ENCODE measurements around the gene MAN2B1.
"Not testable (repeated sequence)": the region's sequence is repeated elsewhere in the genome, so short reads cannot be mapped to it uniquely, and the experiment has no call there.

The MAN2B1 gene

DNA sequence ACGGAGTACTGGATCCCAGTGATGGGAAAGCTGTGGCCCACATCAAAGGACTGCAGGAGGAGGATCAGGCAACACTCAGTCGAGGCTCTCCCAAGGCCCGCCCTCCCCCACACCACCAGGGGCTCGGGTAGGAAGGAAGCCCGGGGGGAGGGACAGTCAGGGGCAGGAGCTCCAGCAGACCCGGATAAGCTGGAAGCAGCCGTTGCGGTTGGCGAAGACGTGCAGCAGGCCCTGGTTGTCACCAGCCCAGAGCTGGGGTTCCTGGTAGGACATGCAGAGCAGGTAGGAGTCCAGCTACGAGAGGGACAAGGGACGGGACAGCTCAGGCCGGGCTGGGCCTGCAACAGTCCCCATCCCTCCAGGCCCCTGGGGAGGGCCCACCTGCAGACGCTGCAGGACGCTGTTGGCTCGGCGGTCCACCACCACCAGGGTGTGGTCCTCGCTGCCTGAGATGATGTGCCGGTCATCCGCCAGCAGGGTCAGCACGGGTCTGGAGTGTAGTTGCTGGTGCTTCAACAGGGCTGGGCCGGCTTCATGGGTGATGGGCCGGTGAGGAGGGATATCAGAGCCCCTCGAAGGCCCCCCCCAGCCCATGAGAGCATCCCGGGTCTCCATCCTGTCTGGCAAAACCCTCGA, 23.2 kb upstream of the MAN2B1 start:
- DNase-seq (ENCODE audit: low read depth in 1 of 2, low spot score in 1 of 2), result no peak

DNA sequence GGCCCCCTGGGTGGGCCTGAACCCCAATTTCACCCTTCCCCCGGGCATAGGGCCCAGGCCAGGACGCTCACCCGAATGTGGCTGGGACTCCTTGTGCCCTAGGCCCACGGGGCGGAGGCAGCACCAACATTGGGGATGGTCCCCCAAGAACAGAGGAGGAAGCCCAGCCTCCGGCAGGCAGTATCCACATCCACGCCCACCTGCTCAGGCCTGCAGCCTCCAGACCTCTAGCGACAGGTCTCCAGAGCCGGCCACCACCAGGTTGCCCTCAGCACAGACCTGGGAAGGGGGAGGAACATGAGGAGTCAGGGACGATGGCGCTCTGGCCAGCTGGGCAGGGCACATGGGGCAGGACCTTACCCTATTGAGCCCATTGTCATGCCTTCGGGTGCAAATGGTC, 22.5 kb upstream of the MAN2B1 start:
- DNase-seq (ENCODE audit: low read depth in 1 of 2, low spot score in 1 of 2), result no peak

DNA sequence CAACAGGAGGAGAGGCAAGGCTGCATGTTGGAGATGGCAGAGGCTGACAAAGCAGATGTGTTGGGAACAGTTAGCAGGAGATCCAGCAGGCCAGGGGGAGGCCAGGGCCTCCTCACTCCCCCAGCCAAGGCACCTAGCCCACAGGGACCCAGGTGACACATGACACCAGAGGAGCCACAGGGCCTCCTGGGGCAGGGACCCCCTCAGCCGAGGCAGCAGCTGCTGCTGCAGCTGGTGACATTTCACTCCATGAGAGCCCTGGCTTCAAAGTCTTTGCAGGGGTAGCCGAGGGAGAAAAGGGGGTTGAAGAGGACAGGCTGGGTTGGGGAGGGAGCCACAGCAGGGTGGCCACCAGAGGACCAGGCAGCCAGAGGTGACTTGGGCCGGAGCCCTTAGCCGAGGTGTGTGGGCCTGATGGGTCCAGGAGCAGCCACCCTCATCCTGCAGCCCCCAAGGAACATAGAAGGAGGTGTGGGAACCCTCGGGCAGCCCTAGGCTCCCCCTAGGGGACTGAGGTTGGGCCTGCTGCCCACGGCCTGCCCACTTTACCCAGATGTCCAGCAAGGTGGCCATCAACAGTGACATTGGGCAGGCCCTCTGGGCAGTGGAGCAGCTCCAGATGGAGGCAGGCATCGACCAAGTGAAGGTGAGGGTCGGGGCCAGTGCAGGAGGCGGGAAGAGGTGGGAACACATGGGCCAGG, 21.1 kb upstream of the MAN2B1 start, which contains the start of gene GNG14:
GNG14 (plus strand) TSS at position 503 of the 701 bp plus-strand sequence; CDS start at position 554, 51 bp downstream.
- DNase-seq (ENCODE audit: low read depth in 1 of 2, low spot score in 1 of 2), result no peak

DNA sequence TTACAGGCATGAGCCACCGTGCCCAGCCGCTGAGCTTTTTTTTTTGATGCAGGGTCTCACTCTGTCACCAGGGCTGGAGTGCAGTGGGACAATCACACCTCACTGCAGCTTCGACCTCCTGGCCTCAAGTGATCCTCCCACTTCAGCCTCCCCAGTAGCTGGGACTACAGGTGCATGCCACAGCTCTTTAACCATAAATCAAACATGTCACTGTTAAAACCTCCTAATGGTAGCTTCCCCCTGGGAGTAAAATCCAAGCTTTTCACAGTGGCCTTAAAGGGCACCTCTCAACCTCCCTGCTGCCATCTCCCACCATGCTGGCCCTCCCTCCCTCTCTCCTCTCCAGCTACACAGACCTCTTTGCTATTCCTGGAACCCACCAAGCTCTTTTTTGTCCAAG, 19.3 kb upstream of the MAN2B1 start:
- no peak for DNase-seq (ENCODE audit: low read depth in 1 of 2, low spot score in 1 of 2)

DNA sequence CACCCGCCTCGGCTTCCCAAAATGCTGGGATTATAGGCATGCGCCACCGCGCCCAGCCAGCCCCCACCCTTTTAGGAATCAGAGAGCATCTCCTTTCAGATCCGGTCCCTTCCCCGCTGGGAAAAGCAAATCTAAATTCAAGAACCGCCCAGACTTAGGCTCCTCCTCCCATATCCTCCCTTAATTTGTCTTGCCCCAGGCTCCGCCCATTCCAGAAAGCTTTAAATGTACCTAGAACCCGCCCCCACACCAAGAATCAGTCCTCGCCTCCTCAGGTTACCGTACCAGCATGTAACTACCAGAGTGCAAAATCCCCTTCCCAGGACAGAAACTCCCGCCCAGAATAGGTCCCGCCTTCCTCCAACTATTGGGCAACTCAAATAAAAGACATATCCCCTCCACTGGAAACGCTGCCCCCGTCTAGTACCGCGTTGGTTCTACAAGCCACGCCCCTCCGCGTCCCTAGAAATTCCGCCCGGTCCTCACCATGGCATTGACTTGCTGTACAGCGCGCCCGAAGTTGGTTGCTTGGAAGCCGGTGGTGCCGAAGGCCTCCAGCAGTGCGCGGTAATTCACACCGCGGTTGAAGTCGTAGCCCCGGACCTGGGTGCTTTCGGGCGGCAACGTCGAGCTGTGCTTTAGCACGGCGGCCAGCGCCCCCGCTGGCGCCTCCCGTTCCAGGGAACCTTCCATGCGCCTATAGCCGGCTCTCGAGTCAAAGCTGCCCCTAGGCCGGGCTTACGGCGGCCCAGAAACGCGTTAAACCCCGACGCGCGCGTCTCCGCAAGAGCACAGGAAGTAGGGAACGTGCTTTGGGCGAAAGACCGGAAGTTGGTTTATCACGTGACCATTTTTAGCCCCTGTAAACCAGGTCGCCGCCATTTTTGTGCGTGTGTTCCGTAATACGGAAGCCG, 14.8 kb upstream of the MAN2B1 start, which contains the start of gene DHPS:
DHPS (minus strand) TSS at position 807 of the 914 bp plus-strand sequence; CDS start at position 693, 114 bp downstream.
- peak; percentile 74 for DNase-seq (ENCODE audit: low read depth in 1 of 2, low spot score in 1 of 2)

DNA sequence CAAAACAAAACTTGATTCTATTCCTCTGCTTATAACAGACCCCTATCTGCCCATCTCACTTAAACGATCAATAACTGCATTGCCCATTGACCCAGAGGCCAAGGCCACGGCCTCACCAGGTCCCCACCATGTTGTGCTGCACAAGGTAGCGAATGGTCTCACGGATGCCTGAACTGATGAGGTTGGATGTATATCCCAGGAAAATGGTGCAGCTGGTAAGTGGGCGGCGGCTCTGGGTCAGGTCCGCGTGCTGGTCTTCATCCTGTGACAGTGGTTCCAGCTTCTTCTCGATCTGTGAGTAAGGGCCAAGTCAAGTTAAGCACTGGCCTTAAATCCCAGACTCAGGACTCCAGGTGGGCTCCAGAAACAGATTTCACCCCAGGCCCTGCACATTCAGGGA, 13.5 kb upstream of the MAN2B1 start:
- no peak for DNase-seq (ENCODE audit: low read depth in 1 of 2, low spot score in 1 of 2)

DNA sequence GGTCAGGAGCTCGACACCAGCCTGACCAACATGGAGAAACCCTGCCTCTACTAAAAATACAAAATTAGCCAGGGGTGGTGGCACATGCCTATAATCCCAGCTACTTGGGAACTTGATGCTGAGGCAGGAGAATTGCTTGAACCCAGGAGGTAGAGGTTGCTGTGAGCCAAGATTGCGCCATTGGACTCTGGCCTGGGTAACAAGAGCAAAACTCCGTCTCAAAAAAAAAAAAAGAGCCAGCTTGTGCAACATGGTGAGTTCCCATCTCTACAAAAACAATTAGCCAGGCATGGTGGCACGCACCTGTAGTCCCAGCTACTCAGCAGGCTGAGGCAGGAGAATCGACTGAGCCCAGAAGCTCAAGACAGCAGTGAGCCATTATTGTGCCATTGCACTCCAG, 11.5 kb upstream of the MAN2B1 start:
- not testable (repeated sequence) for DNase-seq (ENCODE audit: low read depth in 1 of 2, low spot score in 1 of 2)

DNA sequence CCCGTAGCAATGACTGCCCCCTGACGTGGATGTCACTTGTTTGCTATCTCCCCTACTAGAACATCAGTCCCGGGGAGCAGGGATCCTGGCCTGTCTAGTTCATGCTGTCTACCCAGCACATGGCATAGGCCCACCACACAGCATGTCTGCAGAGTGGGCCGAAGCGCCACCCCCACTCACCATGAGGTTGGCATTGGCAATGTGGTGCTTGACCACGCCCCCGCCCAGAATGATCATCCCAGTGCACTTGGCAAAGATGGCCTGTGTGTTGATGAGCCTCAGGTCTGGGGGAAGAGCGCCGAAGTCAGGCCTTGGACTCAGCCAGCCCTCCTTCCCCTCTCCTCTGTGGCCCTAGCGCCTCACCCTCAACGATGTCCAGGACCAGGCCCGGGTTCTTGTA, 10.4 kb upstream of the MAN2B1 start:
- DNase-seq (ENCODE audit: low read depth in 1 of 2, low spot score in 1 of 2), result no peak

DNA sequence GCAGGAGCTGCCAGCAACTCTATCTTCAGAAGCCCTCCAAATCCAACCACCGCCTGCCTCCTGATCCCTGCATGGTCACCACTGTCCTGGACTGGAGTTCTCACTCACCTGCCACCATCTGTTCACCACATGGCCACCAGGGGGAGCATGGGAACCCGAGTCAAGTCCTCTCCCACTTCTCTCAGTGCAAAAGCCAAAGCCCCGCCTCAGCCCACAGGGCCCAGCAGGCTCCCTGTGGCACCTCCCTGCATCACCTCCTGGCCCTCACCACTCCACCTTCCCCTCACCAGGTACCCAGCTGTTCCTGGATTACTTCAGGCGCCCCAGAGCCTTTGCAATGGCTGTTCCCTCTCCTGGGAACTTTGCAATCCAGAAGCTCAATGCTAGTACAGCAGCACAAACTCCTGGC, 9.8 kb upstream of the MAN2B1 start:
- peak; percentile 62 to 78 for DNase-seq (ENCODE audit: low read depth in 1 of 2, low spot score in 1 of 2)

DNA sequence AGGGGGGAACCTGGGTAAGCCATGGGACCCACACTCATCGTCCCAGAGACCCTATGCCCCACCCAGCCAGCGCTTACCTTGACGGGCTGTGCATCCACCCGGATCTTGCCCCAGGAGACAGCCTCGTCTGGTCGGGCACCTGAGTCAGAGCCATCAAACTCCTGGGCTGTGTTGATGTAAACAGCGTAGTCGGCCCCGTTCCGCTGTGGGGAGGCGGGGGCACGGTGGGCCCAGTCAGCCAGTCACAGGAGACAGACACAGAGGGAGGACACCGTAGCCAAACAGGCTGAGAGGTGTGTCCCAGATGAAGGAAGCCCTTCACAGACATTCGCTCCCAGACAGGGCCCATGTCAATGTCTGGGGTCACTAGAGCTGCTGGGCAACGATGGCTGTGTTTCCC, 9.4 kb upstream of the MAN2B1 start:
- no peak for DNase-seq (ENCODE audit: low read depth in 1 of 2, low spot score in 1 of 2)

DNA sequence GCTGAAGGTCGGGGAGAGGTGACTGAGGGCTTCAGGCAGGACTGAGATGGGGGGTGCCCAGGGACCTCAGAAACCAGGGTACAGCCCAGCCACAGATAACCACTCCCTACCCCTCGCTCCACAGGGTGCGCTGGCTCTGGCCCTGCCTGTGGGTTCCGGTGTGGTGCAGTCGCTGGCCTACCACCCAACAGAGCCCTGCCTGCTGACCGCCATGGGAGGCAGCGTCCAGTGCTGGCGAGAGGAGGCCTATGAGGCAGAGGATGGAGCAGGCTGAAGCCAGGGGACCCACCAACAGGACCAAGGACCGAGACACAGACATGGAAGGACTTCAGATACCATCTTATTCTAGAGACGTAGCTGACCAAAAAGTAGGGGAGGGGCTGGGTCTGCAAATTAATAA, 8.9 kb upstream of the MAN2B1 start:
- no peak for DNase-seq (ENCODE audit: low read depth in 1 of 2, low spot score in 1 of 2)

DNA sequence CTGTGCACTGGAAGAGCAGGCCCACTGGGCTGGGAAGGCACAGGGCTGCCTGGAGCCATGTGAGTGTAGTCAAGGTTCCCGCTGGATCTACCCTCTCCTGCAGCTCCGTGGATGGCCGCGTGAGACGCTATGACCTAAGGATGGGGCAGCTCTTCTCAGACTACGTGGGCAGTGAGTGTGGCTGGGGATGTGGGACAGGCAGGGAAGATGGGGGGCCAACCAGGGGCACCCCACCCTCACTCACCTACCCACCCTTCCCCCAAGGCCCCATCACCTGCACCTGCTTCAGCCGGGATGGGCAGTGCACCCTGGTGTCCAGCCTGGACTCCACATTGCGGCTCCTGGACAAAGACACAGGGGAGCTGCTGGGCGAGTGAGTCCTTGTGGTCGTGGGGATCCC, 6.2 kb upstream of the MAN2B1 start:
- no peak for DNase-seq (ENCODE audit: low read depth in 1 of 2, low spot score in 1 of 2)

DNA sequence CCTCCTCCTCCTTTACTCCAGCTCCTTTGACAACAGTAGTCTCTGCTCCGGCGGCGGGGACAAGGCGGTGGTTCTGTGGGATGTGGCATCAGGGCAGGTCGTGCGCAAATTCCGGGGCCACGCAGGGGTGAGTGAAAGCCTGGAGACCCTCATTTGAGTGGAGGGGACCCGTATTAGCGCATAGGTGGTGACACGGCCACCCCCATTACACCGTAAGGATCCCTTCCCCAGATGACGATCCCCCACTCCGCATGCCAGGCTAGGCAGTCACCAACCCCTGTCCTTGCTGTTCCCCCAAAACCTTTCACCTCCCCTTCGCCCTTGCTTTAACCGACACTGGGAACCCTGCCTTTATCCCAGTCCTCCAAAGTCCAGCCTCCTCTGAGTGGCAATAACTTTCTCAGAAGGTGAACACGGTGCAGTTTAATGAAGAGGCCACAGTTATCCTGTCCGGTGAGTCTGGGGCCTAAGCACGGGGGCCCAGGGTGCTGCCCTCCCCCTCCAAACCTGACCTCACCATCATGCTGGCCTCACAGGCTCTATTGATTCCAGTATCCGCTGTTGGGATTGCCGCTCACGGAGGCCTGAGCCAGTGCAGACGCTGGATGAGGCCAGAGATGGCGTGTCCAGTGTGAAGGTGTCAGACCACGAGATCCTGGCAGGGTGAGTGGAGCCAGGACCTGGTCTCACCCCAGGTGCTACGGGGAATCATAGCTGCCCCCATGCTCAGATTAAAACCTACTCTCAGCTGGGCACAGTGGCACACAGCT, 3.8 kb upstream of the MAN2B1 start:
- DNase-seq (ENCODE audit: low read depth in 1 of 2, low spot score in 1 of 2), result no peak

DNA sequence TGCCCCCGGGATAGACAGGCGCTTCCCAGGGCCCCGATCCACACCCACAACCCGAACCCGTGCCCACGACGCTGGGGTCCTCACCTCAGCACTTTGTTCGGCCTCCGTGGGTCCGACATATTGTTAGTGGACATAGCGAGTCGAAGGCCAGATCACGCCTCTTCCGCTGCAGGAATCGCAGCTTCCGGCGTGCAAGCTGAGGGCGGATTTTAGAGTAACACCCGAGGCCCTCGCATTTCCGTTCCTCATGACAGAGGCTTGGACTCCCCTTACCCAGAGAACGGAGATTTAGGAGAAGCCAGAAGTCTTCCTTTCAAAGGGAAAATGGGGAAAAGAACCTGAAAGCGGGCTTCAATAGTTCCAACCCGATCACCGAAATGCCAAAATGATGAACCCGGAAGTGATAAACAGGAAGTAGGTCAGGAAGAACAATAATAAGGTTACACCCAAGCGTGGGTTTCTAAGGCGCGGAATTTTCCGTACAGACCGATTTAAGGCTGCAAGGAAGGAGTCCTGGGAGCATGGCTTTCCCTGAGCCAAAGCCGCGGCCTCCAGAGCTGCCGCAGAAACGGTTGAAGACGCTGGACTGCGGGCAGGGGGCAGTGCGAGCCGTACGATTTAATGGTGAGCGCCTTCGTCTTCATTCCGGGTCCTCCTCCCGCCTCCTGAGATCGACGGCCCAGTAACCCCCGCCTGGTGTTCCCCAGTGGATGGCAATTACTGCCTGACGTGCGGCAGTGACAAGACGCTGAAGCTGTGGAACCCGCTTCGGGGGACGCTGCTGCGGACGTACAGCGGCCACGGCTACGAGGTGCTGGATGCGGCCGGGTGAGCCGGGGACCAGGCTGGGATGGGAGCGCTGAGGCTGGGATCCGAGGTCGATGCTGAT, 3.0 kb upstream of the MAN2B1 start:
- DNase-seq (ENCODE audit: low read depth in 1 of 2, low spot score in 1 of 2), result peak; percentile 54 to 62

DNA sequence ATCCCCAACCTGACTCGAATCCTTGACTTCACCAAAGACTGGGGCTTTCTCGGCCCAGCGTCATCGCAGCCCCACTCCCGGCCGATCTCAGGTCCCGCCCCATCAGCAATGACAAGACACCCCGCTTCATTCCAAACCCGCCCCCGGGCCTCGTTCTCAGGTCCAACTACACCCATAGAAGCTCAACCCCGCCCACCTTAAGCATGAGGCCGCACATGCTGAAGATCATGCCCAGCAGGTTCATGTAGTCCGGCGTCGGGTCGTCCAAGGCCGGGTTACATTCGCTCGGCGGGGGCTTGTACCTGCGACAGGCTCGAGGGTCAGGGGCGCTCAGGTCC, 2.4 kb upstream of the MAN2B1 start:
- DNase-seq (ENCODE audit: low read depth in 1 of 2, low spot score in 1 of 2), result peak; percentile 29 to 49

DNA sequence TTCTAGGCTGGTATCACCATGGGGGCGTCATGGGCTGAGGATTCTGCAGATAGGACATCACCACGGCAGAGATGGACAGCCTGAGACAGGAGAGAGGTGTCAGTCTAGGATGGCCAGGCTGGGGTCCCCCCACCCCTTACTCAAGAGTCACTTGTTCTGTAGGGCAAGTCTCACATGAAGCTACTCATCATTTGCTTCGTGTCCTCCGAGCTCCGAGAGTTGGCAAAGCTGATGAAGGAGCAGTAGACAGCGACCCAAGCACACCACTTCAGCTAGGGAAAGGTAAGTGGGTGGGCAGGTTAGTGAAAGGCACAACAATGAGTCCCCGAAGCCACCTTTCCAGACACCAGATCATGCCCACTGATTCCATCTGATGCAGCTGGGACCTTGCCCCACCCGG, 1.8 kb upstream of the MAN2B1 start:
- DNase-seq (ENCODE audit: low read depth in 1 of 2, low spot score in 1 of 2), result no peak

DNA sequence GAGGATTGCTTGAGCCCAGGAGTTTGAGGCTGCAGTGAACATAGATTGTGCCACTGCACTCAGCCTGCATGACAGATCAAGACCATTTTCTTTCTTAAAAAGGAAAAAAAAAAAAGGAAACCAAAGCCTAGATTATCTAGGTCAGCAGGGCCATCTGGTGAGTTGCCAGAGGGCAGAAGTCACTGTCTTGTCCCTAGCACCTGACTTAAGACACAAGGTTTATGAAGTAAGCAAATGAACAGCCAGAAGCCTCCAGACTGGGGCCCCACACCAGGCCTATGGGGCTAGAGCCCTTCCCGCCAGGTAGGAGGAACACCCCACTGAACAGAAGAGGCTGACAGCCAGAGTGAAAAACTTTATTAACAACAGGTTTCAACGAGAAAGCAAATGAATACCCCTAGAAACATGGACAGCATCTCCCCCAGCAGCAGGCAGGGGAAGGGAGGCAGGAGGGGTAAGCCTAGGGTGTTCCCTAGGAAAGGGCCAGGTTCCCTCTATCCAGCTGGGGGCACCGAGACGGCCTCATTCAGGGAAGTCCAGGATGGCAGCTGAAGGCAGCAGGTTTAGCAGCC, 1.3 kb upstream of the MAN2B1 start:
- DNase-seq (ENCODE audit: low read depth in 1 of 2, low spot score in 1 of 2), result no peak

DNA sequence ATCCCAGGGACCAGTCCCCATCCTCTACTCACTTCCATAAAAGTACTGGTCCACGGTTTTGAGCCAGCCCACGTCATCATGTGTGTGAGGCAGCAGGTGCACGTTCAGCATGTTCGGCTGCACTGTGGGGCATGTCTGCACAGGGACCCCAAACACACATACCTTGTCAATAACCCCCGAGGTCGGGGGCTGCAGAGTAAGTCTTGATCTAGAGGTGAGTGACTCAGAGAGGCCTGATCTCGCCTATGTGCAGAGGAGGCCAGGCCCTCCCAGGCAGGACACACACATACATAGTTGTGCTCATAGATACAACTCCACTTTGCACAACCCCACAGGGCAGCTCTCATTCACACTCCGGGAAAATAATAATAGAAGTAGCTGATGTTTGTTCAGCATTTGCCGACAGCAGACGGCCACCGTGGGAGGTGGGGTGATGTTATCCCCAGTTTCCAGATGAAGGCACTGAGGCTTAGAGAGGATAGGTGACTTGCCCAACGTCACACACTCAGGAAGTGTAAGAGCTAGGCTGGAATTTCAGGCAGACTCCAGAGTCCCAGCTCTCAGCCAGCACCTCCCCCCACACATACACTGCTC, 774 bp downstream of the MAN2B1 start:
- DNase-seq (ENCODE audit: low read depth in 1 of 2, low spot score in 1 of 2), result no peak

DNA sequence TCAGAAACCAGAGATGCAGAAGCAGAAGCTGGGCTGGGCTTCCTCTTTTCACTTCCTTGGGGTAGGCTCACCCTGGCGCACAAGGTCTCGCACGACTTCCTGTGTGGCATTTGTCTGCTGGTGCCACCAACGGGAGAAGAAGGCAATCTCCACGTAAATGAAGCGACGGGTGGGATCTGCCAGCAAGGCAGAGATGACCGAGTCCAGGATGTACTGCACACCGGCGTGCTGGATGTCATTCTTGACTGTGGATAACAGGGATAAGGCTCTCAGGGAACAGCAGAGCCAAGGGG, 1.3 kb downstream of the MAN2B1 start:
- DNase-seq (ENCODE audit: low read depth in 1 of 2, low spot score in 1 of 2), result peak in 1 of 2 donors; percentile 22

All from stimulated activated CD4-positive, alpha-beta T cell treated with anti-CD3 and anti-CD28 coated beads, Interleukin-15, amount 100 ng/mL, for 1 hour (primary cell).